CD4-positive, alpha-beta T cell (primary cell): ENCODE measurements around the gene EIF5AL1. TPM values are rescaled to one million over a fixed set of nuclear protein-coding genes. Genes with fewer than 3 reads are reported as not detected.
"Not testable (repeated sequence)": the region's sequence is repeated elsewhere in the genome, so short reads cannot be mapped to it uniquely, and the experiment has no call there.

Experiments
- ATAC-seq: fragments of 200-7000 bp; cut with Tn5 transposase; one replicate; pipeline ENCODE4 v1.10.0; 2022; ENCODE audit warnings: mild to moderate bottlenecking; ENCODE audit not compliant: poor library complexity
- CTCF ChIA-PET: fragments of 350-600 bp; sonication (Branson Sonifier 250); formaldehyde crosslinking; loops from one replicate; lab custom pipeline; 2021; ENCODE audit warnings: antibody characterized with exemption, inconsistent platforms; lab: Charles Lee
- POLR2A ChIA-PET: fragments of 350-600 bp; sonication (Branson Sonifier 250); formaldehyde crosslinking; loops from one replicate; lab custom pipeline; 2021; ENCODE audit warnings: antibody characterized with exemption, inconsistent platforms; lab: Charles Lee
- DNase-seq, 14 experiments: peaks; one replicate each; pipeline ENCODE4 v3.0.0-alpha.2; 2013 to 2020; ENCODE audit warnings: mixed read lengths in 2 of 14
- H3K27ac ChIP-seq, 2 donors: one replicate each; pipeline versions ENCODE4 v1.5.1 to v1.7.0; 2013; ENCODE audit warnings: low read length in 2 of 2, low read depth in 1 of 2, mild to moderate bottlenecking in 1 of 2
- H3K27me3 ChIP-seq, 2 experiments: 1 replicate in 1 of 2; 2 replicates in 1 of 2; pipeline versions ENCODE4 v1.6.1 to v1.7.0; 2013; ENCODE audit warnings: low read length in 2 of 2, control low read depth in 1 of 2, mild to moderate bottlenecking in 1 of 2, moderate library complexity in 1 of 2; ENCODE audit not compliant: insufficient read depth in 2 of 2, control insufficient read depth in 1 of 2
- H3K36me3 ChIP-seq: one replicate; pipeline ENCODE4 v1.6.1; 2013; ENCODE audit warnings: low read length, control low read depth; ENCODE audit not compliant: insufficient read depth
- H3K4me1 ChIP-seq: one replicate; pipeline ENCODE4 v1.6.1; 2013; ENCODE audit warnings: low read length, control low read depth; ENCODE audit not compliant: insufficient read depth
- H3K4me3 ChIP-seq: one replicate; pipeline ENCODE4 v1.5.1; 2013; ENCODE audit warnings: mild to moderate bottlenecking, low read length, moderate library complexity
- H3K9me3 ChIP-seq, 2 experiments: 1 replicate in 1 of 2; 2 replicates in 1 of 2; pipeline versions ENCODE4 v1.6.1 to v1.7.0; 2013; ENCODE audit warnings: low read length in 2 of 2, mild to moderate bottlenecking in 2 of 2, control low read depth in 1 of 2, moderate library complexity in 1 of 2; ENCODE audit not compliant: control insufficient read depth in 1 of 2, insufficient read depth in 1 of 2
- H3K27ac Mint-ChIP-seq: one replicate; pipeline ENCODE4 v1.8.0; 2020; ENCODE audit warnings: mixed read lengths
- H3K27me3 Mint-ChIP-seq: one replicate; pipeline ENCODE4 v1.8.0; 2021; ENCODE audit warnings: mixed read lengths
- H3K36me3 Mint-ChIP-seq: one replicate; pipeline ENCODE4 v1.8.0; 2021; ENCODE audit warnings: low read depth, mixed read lengths
- H3K4me1 Mint-ChIP-seq: one replicate; pipeline ENCODE4 v1.8.0; 2021; ENCODE audit warnings: low read depth, mixed read lengths
- H3K4me3 Mint-ChIP-seq: one replicate; pipeline ENCODE4 v1.8.0; 2020; ENCODE audit warnings: mild to moderate bottlenecking, mixed read lengths
- H3K9me3 Mint-ChIP-seq: one replicate; pipeline ENCODE4 v1.8.0; 2020; ENCODE audit warnings: mixed read lengths
- intact Hi-C, 2 experiments: fragments of 100-400 bp; cut with DNase I in 1 of 2; cut with micrococcal nuclease in 1 of 2; formaldehyde crosslinking; loops; one replicate each; pipeline versions ENCODE4 v1.15.1 to v1.9.0; 2023 to 2025; cut with DNase I, micrococcal nuclease
- total RNA-seq, 174 experiments: library from RNA in 2 of 174; stranded (reverse) in 2 of 174; gene quantifications; one replicate each; pipeline ENCODE4 v1.2.3 and lab custom pipeline; 2021 to 2026
- TF ChIP-seq, protein P1 (sequence below): fragments of 200-600 bp; IDR thresholded peaks from one replicate; pipeline ENCODE4 v1.8.0; 2022; ENCODE audit warnings: antibody characterized with exemption, mild to moderate bottlenecking

EIF5AL1 gene
- total RNA-seq, 2 experiments from 2014 or later, result 0.11 to 0.14 TPM

DNA sequence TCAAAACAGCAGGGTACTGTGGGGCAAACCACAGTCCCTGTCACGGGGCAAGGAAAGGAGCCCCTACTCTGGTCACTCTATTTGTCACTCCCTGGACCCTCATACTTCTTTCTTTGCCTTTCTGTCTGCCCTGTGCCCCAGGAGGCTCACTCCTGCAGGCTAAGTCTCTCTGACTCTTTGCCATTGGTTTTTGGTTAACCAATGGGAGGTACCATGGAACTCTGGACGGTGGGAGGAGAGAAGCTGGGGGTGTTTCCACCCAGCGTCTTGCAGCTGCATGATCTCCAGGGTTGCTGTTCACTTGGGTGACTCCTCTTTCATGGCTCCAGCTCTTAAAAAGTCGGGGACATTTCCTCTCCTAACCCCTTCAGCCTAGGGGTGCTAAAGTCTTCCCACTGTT is 15.4 kb upstream of the EIF5AL1 start:
- CTCF ChIA-PET, result no interaction called here

DNA sequence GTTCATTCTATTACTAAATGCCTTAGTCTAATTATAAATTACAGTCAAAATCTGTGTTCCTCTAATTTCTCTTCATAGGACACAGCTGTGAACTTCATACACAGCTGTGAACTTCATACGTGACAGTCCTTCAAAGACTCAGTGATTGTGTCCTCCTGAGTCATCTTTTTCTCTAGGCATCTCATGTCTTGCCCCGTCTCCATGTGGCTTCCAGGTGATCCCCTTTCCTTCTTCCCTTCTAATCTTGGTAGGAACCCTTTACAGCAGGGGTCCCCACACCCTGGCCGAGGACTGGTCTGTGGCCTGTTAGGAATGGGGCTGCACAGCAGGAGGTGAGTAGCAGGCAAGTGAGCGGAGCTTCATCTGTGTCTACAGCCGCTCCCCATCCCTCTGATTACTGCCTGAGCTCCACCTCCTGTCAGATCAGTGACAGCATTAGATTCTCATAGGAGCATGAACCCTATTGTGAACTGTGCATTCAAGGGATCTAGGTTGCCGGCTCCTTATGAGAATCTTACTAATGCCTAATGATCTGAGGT is 14.0 kb upstream of the EIF5AL1 start:
- Histone ChIP-seq H3K4me1 (no peaks in the 10 kb centered on the region), H3K27ac (no peak overlapping the region), H3K4me3 (no peak overlapping the region), H3K36me3 (no peaks in the 10 kb centered on the region), H3K9me3 (no peaks in the 10 kb centered on the region), H3K27me3 (peaks cover 0 to 5% of the 10 kb centered on the region in 2 experiments)
- Mint-ChIP-seq H3K4me1 (no peaks in the 10 kb centered on the region), H3K27me3 (peaks cover 44% of the 10 kb centered on the region), H3K36me3 (no peaks in the 10 kb centered on the region), H3K4me3 (no peak overlapping the region), H3K27ac (no peak overlapping the region), H3K9me3 (no peaks in the 10 kb centered on the region)
- intact Hi-C loops, result no loop called here
- ChIA-PET CTCF (interaction anchor here (1.0 kb wide), 1 partner anchor 26 kb away, joined by 3 read pairs; no protein-coding TSS in a partner anchor), POLR2A (no interaction called here)
- ATAC-seq (no peak), DNase-seq (no peak)
- TF ChIP-seq, protein P1, sequence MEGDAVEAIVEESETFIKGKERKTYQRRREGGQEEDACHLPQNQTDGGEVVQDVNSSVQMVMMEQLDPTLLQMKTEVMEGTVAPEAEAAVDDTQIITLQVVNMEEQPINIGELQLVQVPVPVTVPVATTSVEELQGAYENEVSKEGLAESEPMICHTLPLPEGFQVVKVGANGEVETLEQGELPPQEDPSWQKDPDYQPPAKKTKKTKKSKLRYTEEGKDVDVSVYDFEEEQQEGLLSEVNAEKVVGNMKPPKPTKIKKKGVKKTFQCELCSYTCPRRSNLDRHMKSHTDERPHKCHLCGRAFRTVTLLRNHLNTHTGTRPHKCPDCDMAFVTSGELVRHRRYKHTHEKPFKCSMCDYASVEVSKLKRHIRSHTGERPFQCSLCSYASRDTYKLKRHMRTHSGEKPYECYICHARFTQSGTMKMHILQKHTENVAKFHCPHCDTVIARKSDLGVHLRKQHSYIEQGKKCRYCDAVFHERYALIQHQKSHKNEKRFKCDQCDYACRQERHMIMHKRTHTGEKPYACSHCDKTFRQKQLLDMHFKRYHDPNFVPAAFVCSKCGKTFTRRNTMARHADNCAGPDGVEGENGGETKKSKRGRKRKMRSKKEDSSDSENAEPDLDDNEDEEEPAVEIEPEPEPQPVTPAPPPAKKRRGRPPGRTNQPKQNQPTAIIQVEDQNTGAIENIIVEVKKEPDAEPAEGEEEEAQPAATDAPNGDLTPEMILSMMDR, result no peak

More for the DNA sequence above, 15.4 kb upstream of the EIF5AL1 start:
- no peaks in the 10 kb centered on the region for H3K9me3 Mint-ChIP-seq
- no peak overlapping the region for H3K4me3 ChIP-seq
- H3K9me3 ChIP-seq, result no peaks in the 10 kb centered on the region
- TF ChIP-seq, protein P1, result no peak
- no peaks in the 10 kb centered on the region for H3K36me3 ChIP-seq
- no peaks in the 10 kb centered on the region for H3K4me1 Mint-ChIP-seq
- intact Hi-C loops, result no loop called here
- H3K27ac Mint-ChIP-seq, result no peak overlapping the region
- DNase-seq (no peak), ATAC-seq (no peak)
- no peaks in the 10 kb centered on the region for H3K36me3 Mint-ChIP-seq
- POLR2A ChIA-PET, result no interaction called here
- H3K4me1 ChIP-seq, result no peaks in the 10 kb centered on the region
- H3K27me3 ChIP-seq, result peaks cover 0 to 3% of the 10 kb centered on the region in 2 experiments
- no peak overlapping the region for H3K27ac ChIP-seq
- H3K27me3 Mint-ChIP-seq, result peaks cover 38% of the 10 kb centered on the region
- no peak overlapping the region for H3K4me3 Mint-ChIP-seq

DNA sequence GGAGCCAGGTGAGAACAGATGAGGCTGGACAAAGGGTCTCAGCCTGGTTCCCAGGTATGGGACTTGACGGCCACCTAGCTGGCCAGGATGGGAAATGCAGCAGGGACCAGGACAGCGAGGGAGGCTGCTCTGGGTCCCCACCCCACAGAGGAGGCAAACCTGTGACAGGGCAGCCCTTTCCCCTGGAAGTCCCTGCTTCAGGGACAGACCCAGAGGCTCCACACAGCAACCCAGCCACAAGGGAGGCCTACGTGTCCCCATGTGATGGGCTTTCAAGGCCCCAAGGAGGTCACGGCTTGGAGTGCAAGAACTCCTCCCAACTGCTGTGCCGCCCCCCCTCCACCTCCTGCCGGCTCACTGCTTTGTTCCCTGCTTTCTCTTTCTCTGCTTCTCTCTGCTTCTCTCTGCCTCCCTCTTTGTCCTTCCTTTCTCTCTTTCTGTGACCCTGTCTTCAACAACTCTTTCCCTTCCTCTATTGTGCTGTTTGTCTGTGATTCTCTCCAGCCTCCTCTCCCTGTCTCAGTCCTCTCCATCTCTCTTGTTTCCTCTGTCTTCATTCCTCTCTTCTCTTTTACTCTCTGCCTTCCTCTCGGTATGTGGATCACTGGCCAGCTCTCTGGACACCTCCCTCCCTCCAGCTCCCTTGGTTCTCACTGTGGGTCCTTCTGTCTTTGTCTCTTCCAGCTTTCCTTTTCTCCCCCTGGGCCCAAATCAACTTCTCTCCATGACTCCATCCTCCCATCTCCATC is 9.6 kb upstream of the EIF5AL1 start:
- Histone ChIP-seq H3K9me3 (no peaks in the 10 kb centered on the region), H3K27ac (no peak overlapping the region), H3K36me3 (no peaks in the 10 kb centered on the region), H3K4me3 (no peak overlapping the region), H3K27me3 (peaks cover 0 to 2% of the 10 kb centered on the region in 2 experiments), H3K4me1 (no peaks in the 10 kb centered on the region)
- no peak overlapping the region for H3K27ac Mint-ChIP-seq
- DNase-seq (no peak), ATAC-seq (no peak)
- H3K4me3 Mint-ChIP-seq, result no peak overlapping the region
- no peaks in the 10 kb centered on the region for H3K36me3 Mint-ChIP-seq
- ChIA-PET POLR2A (no interaction called here), CTCF (no interaction called here)
- peaks cover 40% of the 10 kb centered on the region for H3K27me3 Mint-ChIP-seq
- no peaks in the 10 kb centered on the region for H3K9me3 Mint-ChIP-seq
- intact Hi-C loops, result no loop called here
- TF ChIP-seq, protein P1, result no peak
- H3K4me1 Mint-ChIP-seq, result no peaks in the 10 kb centered on the region

DNA sequence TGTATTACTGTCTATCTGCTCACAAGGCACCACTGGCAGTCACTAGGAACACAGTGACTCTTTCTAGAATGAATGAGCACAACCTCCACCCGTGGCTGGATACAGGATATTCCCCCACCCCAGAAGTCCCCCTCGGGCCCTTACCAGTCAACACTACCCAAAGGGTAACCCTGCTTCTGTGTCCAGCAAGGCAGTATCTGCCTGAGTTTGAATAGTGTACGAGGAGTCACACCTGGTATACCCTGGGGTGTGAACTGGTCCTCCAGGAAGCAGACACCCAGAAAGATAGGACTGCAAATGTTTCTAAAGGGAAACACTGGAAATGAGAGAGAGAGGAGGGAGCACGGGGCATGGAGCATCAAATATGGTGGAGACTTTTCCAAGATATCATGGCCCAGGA is 8.5 kb upstream of the EIF5AL1 start:
- H3K4me1 ChIP-seq, H3K27ac Mint-ChIP-seq, H3K27ac ChIP-seq, H3K36me3 Mint-ChIP-seq, CTCF ChIA-PET, ATAC-seq, H3K27me3 ChIP-seq, intact Hi-C loops, H3K4me3 Mint-ChIP-seq, H3K4me3 ChIP-seq, H3K9me3 ChIP-seq, DNase-seq, H3K9me3 Mint-ChIP-seq, H3K4me1 Mint-ChIP-seq, H3K36me3 ChIP-seq, POLR2A ChIA-PET: not testable (repeated sequence)
- peaks cover 31% of the 10 kb centered on the region for H3K27me3 Mint-ChIP-seq

DNA sequence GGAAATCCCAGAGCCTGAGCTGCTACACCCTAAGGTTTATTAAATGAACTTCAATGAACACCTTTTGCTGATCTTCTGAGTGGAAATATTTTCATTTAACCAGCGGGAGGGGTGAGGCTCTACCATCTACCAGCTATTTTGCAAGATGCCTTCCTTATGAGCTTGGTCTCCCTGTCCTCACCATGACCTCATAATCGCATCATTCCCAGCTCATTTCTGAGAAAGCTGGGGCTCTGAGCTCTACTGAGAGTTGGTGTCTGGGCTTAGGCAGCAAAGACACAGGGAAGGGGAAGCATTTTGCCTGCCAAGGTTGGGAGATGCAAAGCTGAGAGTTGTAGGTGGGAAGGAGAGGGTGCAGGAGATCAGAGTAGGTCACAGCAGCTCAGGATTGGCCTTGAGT is 7.8 kb upstream of the EIF5AL1 start:
- POLR2A ChIA-PET, H3K36me3 Mint-ChIP-seq, H3K9me3 ChIP-seq, CTCF ChIA-PET, H3K4me1 Mint-ChIP-seq, H3K27me3 ChIP-seq, ATAC-seq, H3K4me1 ChIP-seq, H3K4me3 Mint-ChIP-seq, intact Hi-C loops, H3K36me3 ChIP-seq, DNase-seq, H3K27ac Mint-ChIP-seq, H3K9me3 Mint-ChIP-seq, H3K4me3 ChIP-seq, H3K27ac ChIP-seq: not testable (repeated sequence)
- H3K27me3 Mint-ChIP-seq, result peaks cover 26% of the 10 kb centered on the region
